ENCODE data around the gene BIK.

GRCh38 chr22:43167001-43167589 lies 56.5 kb downstream of the BIK start:
- TF ChIP-seq GATA2 (IDR thresholded peaks at IDR 0.05; ENCODE audit: low read depth, low read length) (no peak), GATA3 (IDR thresholded peaks at IDR 0.05; ENCODE audit: low read depth, low read length) (no peak)

Data from SH-SY5Y (cell line).